Endothelial cell (in vitro differentiated cells): ENCODE results near the gene EXOSC5. TPM values are rescaled to one million over a fixed set of nuclear protein-coding genes. Genes with fewer than 3 reads are reported as not detected.

Source experiments
- DNase-seq: peaks from one replicate; pipeline ENCODE4 v3.0.0; 2021; ENCODE audit warnings: low spot score
- H3K27ac Mint-ChIP-seq: one replicate; pipeline ENCODE4 v1.8.0; 2021; ENCODE audit warnings: mixed read lengths, inconsistent platforms; ENCODE audit not compliant: unreplicated experiment
- H3K27me3 Mint-ChIP-seq: one replicate; pipeline ENCODE4 v1.8.0; 2021; ENCODE audit warnings: mild to moderate bottlenecking, moderate library complexity, mixed read lengths, inconsistent platforms; ENCODE audit not compliant: unreplicated experiment
- H3K36me3 Mint-ChIP-seq: one replicate; pipeline ENCODE4 v1.8.0; 2021; ENCODE audit warnings: mild to moderate bottlenecking, low read depth, mixed read lengths, inconsistent platforms; ENCODE audit not compliant: unreplicated experiment
- H3K4me1 Mint-ChIP-seq: one replicate; pipeline ENCODE4 v1.8.0; 2021; ENCODE audit warnings: mild to moderate bottlenecking, mixed read lengths, inconsistent platforms; ENCODE audit not compliant: unreplicated experiment
- H3K4me3 Mint-ChIP-seq: one replicate; pipeline ENCODE4 v1.8.0; 2021; ENCODE audit warnings: mild to moderate bottlenecking, mixed read lengths, inconsistent platforms; ENCODE audit not compliant: unreplicated experiment
- H3K9me3 Mint-ChIP-seq: one replicate; pipeline ENCODE4 v1.8.0; 2021; ENCODE audit warnings: mixed read lengths, inconsistent platforms; ENCODE audit not compliant: unreplicated experiment
- total RNA-seq: library from RNA; stranded (reverse); fragmentation: NEBNext Ultra II Directional; extraction: Animal tissue kit (Norgen Biotek cat#: 25700); gene quantifications from one replicate; pipeline ENCODE4 v1.2.1, GENCODE V29; 2021; ENCODE audit not compliant: unreplicated experiment
- TF ChIP-seq, protein P1 (sequence below): fragments of 200-600 bp; sonication (generic); IDR thresholded peaks from one replicate; pipeline ENCODE4 v1.5.0; 2021; ENCODE audit warnings: antibody characterized with exemption; ENCODE audit not compliant: unreplicated experiment

EXOSC5 gene
- total RNA-seq, 1 donor from 2014 or later = 15.2 TPM

GRCh38 chr19:41399525-41399924, 2.4 kb upstream of the EXOSC5 start:
- TF ChIP-seq, protein P1, sequence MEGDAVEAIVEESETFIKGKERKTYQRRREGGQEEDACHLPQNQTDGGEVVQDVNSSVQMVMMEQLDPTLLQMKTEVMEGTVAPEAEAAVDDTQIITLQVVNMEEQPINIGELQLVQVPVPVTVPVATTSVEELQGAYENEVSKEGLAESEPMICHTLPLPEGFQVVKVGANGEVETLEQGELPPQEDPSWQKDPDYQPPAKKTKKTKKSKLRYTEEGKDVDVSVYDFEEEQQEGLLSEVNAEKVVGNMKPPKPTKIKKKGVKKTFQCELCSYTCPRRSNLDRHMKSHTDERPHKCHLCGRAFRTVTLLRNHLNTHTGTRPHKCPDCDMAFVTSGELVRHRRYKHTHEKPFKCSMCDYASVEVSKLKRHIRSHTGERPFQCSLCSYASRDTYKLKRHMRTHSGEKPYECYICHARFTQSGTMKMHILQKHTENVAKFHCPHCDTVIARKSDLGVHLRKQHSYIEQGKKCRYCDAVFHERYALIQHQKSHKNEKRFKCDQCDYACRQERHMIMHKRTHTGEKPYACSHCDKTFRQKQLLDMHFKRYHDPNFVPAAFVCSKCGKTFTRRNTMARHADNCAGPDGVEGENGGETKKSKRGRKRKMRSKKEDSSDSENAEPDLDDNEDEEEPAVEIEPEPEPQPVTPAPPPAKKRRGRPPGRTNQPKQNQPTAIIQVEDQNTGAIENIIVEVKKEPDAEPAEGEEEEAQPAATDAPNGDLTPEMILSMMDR = no peak

DNA sequence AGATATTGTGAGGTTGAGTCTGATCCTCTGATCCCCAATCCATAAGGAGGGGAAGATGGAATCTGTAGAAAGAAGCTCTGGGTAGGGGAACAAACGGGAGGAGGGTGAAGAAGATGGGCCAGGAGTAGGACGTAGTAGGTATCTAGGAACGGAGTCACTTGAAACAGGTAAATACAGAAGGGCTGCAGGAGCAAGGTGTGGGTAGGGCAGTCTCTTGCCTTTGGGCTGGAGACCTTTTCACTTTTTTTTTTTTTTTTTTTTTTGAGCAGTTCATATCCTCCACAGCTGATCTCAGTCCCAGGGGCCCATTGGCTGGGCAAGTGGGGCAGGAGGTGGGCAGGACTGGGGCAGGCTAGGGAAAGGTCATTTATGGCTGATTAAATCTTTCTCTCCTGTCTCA, 1.9 kb upstream of the EXOSC5 start:
- Mint-ChIP-seq H3K27ac (peak overlapping the region; percentile 64), H3K36me3 (peaks cover 3% of the 10 kb centered on the region), H3K9me3 (no peaks in the 10 kb centered on the region), H3K4me1 (peaks cover 45% of the 10 kb centered on the region), H3K27me3 (peaks cover 7% of the 10 kb centered on the region), H3K4me3 (peak overlapping the region; percentile 34)
- TF ChIP-seq, protein P1 = no peak
- no peak for DNase-seq

More at GRCh38 chr19:41399525-41399924, 2.4 kb upstream of the EXOSC5 start:
- Mint-ChIP-seq H3K9me3 (no peaks in the 10 kb centered on the region), H3K4me3 (no peak overlapping the region), H3K27ac (no peak overlapping the region), H3K36me3 (peaks cover 3% of the 10 kb centered on the region), H3K4me1 (peaks cover 45% of the 10 kb centered on the region), H3K27me3 (peaks cover 7% of the 10 kb centered on the region)
- DNase-seq = no peak

DNA sequence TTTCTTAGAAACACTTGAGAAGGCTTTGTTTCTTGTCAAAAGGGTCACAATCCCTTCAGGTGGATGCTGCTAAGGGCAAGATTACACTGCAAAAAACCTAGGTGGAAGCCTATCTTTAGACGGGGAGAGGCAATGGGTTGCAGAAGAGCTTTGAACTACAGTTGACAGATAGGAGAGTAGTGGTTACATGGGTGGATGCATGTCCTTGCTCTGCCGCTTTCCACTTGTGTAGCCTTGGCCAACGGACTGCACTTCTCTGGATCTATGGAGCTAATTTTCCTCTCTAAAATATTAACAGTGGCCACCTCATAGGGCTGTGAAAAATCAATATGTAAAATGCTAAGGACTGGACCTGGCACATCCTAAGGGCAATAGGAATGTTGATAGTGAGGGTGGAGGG, 1.4 kb upstream of the EXOSC5 start:
- H3K27ac Mint-ChIP-seq = peak overlapping the region; percentile 64
- peak overlapping the region; percentile 97 for H3K4me3 Mint-ChIP-seq
- DNase-seq = no peak
- H3K9me3 Mint-ChIP-seq = no peaks in the 10 kb centered on the region
- peaks cover 3% of the 10 kb centered on the region for H3K36me3 Mint-ChIP-seq
- TF ChIP-seq, protein P1 = no peak
- peaks cover 45% of the 10 kb centered on the region for H3K4me1 Mint-ChIP-seq
- peaks cover 5% of the 10 kb centered on the region for H3K27me3 Mint-ChIP-seq

- H3K4me3 Mint-ChIP-seq = peak overlapping the region; percentile 97
- peaks cover 5% of the 10 kb centered on the region for H3K27me3 Mint-ChIP-seq
- H3K36me3 Mint-ChIP-seq = peaks cover 3% of the 10 kb centered on the region
- no peaks in the 10 kb centered on the region for H3K9me3 Mint-ChIP-seq
- H3K4me1 Mint-ChIP-seq = peaks cover 44% of the 10 kb centered on the region
- H3K27ac Mint-ChIP-seq = peak overlapping the region; percentile 98
- TF ChIP-seq, protein P1 = no peak
- DNase-seq = no peak
Measured at GRCh38 chr19:41398050-41398418, 875 bp upstream of the EXOSC5 start.

GRCh38 chr19:41395355-41395754, 1.8 kb downstream of the EXOSC5 start:
- peaks cover 5% of the 10 kb centered on the region for H3K27me3 Mint-ChIP-seq
- no peaks in the 10 kb centered on the region for H3K9me3 Mint-ChIP-seq
- peaks cover 28% of the 10 kb centered on the region for H3K4me1 Mint-ChIP-seq
- no peak overlapping the region for H3K27ac Mint-ChIP-seq
- no peak overlapping the region for H3K4me3 Mint-ChIP-seq
- TF ChIP-seq, protein P1 = no peak
- no peak for DNase-seq
- H3K36me3 Mint-ChIP-seq = peaks cover 10% of the 10 kb centered on the region
